Tibial nerve (tissue), 4 donors: Measurements from ENCODE around the gene RNF20.

ENCODE experiments used
- EP300 ChIP-seq, 2 donors: sonication (generic); formaldehyde crosslinking; IDR thresholded peaks; one replicate each; pipeline ENCODE4 v1.6.1; 2017; ENCODE audit warnings: antibody characterized with exemption in 2 of 2, mild to moderate bottlenecking in 1 of 2
- TF ChIP-seq, protein P1 (sequence below), 5 experiments: fragments of 200-600 bp in 3 of 5; fragments of 450-650 bp in 2 of 5; sonication (generic) in 3 of 5; IDR thresholded peaks; one replicate each; pipeline ENCODE4 v1.5.1; 2016 to 2019; ENCODE audit warnings: antibody characterized with exemption in 5 of 5, mild to moderate bottlenecking in 3 of 5, moderate library complexity in 2 of 5

DNA sequence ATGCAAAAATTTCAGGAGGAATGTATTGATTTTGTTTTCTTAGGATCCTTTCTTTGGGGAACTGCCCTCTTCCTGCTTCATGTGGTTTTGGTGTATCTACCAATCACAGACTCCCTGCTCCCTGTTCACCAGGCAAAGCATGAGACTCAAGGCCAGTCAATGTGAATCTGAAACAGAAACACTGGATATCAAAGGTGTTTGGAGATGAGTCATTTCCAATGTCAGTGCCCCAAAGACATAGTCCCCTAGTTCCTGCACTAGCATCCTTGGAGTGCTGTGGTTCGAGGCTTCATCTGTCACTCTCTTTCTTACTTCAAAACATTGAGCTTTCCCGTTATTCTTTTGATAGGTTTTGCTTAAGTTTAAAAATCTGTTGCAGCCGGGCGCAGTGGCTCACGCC is 53.0 kb downstream of the RNF20 start:
- TF ChIP-seq, protein P1, sequence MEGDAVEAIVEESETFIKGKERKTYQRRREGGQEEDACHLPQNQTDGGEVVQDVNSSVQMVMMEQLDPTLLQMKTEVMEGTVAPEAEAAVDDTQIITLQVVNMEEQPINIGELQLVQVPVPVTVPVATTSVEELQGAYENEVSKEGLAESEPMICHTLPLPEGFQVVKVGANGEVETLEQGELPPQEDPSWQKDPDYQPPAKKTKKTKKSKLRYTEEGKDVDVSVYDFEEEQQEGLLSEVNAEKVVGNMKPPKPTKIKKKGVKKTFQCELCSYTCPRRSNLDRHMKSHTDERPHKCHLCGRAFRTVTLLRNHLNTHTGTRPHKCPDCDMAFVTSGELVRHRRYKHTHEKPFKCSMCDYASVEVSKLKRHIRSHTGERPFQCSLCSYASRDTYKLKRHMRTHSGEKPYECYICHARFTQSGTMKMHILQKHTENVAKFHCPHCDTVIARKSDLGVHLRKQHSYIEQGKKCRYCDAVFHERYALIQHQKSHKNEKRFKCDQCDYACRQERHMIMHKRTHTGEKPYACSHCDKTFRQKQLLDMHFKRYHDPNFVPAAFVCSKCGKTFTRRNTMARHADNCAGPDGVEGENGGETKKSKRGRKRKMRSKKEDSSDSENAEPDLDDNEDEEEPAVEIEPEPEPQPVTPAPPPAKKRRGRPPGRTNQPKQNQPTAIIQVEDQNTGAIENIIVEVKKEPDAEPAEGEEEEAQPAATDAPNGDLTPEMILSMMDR (IDR thresholded peaks at IDR 0.05), result no peak
- TF ChIP-seq EP300 (IDR thresholded peaks at IDR 0.05), result no peak
